NCI-H187 treated with DMSO at 0.1 percent for 48 hours (cell line): Measurements from ENCODE around the gene HLA-DMA.

Experiments
- DNase-seq: peaks from one replicate; lab custom pipeline; 2025; lab: John Stamatoyannopoulos, UW

The HLA-DMA gene

DNA sequence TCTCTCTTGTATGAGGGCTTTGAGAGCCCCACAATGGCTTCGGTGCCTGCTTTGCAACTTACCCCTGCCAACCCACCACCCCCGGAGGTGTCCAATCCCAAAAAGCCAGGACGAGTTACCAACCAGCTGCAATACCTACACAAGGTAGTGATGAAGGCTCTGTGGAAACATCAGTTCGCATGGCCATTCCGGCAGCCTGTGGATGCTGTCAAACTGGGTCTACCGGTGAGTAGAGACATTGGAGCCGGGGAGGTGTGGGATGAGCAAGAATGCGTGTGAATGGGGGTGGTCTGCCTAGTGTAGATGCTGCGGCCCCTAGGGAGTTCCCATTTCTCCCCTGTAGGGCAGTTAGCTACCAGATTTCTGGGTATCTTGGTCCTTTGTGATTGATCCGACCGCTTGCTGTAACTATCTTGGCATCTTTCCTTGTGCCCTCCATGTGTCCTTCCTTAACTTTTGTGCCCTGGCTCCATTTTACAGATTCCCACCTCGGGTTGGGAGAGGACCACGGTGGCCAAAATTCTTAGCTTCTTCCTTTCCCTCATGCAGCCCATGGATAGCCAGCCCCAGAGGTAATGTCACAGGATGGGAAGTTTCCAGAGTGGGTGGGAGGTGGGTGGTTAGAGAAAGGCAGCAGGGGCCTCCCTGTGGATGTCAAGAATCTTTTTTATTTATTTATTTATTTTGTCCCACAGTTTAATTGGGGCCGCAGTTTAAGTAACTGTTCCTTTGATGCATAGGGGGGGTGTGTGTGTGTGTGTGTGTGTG lies 21.8 kb upstream of the HLA-DMA start:
- DNase-seq = no peak

DNA sequence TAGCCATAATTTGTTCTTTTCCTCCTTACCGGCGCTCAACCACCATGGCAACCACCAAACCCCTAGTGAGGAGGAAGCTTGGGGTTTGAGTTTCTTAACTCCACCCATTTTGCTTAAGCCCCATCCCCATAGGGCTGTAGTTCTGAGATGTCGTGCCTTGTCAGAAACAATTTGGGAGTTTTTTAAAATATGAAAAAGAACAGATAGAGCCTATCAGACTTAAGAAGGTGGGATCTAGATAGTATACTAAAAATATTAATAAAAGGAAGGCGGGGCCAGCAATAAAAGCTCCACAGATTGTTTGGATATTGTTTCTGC lies 21.1 kb upstream of the HLA-DMA start:
- no peak for DNase-seq

DNA sequence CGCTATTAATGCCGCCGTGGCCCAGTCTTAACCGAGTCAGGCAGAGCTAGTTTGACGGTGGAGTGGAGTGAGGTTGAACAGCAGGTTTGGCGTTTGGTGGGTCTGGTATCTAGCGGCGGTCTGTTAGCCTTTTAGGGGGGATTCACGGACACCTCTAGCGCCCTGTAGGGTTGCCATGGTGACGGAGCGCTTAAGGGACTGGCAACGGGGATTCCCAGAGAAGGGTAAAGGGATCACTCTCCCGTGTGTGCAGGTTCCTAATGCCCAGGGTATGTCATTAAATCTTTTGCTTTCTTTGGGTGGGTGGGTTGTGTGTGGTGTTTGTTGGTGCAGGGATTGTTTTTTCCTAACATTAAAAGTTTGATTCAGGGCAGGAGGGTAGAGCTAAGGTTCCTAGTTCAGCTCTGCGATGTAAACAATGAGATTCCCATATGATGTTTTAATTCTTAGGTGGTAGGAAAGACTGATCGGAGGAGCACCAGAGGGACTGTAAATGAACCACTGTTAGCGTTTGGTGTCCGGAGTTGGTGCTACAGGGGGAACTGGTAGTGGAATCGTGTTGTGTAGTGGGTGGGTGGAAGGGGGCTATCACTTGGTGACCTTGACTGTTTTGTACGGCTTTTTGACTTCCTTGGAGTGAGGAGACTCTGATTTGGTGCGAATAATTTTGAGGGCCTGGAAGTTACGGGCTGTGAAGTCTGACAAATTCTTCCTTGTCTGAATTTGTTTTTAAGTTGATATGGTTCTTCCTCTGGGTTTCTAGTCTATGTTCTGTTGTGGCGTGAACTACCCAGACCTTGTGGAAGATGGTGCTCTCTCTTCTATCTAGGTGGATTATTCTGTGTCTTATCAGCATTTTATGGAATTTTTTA lies 20.5 kb upstream of the HLA-DMA start:
- DNase-seq = no peak

DNA sequence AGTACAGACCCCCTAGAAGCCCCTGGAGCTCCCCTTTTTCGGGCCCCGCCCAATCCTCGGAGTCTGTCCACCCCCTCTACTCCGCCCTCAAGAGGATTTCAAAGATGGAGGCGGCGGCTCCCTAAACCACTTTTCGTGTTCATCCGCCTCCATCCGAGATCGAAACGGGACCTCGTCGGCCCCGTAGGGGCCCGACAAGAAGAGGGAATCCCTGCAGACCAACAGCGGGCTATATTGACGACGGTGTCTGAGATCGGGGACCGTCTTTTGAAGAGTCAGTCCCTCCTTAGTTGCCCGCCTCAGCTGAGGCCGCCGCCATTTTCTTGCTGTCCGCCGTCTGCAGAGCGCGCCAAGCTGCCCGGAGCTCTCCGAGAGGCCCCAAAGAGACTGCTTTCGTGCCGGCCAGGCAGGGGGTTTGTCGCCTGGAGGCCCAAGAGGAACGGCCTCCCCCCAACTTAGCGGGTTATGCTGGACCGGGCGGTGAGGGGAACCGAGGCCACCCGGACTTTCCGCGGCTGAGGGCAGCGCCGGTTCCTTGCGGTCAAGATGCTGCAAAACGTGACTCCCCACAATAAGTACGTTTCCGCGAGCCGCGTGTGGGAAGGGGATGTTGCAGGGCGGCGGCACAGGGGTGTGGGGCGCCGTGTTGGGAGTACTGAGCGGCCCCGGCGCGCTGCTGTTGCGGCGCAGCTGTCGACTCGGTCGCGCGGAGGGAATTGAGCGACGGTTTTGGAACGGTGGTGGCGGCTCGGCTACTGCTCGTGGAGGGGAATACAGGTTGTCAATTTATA lies 19.7 kb upstream of the HLA-DMA start:
- DNase-seq = no peak

DNA sequence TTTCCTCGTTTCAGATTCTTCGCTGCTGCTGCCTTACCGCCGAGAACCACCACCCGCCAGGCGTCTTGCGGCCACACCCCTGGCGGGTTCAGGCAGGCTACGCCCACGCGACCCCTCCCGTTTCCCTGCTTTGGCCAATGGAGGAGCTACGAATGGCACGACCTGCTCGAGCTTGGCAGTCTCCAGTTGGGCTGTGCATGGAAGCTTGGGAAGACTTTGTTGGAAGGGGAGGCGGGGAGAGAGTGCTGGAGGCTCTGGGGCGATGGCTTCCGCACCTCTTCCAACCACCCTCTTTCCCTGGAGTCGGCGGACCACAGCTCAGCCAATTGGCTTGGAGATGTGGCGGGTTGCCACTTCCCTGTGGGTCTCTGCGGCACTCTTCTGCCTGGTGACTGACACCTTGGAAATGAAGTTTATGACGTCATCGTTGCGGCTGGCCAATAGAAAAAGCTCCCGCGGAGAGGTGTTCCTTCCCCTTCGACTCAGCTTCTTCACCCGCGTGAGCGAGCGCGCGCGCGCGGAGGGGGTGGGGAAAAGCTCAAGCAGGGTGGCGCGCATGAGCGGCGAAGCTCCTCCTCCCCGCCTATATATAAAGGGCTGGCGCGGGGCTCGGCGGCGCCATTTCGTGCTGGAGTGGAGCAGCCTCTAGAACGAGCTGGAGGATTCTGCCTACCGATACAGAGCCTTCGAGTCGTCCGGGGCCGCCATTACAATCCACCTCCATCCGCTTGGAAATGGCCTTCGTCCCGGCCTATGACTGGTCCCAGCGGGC lies 18.9 kb upstream of the HLA-DMA start:
- peak; percentile 98 for DNase-seq

DNA sequence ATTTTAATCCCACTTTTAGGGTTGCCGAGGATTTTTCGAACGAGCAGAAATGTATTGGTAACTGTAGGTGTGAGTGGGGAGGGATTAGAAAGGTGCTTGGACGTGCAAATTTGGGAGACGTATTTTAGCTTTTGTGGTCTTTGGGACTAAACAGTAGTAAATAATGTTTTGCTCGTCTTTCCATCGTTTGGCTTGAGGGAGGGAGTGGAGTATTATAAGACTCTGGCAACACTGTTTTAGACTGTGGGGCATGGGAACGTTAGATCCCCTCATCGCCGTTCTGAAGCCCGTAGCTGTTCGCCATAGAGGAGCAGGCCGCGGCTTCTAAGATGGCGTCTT lies 18.3 kb upstream of the HLA-DMA start:
- no peak for DNase-seq

DNA sequence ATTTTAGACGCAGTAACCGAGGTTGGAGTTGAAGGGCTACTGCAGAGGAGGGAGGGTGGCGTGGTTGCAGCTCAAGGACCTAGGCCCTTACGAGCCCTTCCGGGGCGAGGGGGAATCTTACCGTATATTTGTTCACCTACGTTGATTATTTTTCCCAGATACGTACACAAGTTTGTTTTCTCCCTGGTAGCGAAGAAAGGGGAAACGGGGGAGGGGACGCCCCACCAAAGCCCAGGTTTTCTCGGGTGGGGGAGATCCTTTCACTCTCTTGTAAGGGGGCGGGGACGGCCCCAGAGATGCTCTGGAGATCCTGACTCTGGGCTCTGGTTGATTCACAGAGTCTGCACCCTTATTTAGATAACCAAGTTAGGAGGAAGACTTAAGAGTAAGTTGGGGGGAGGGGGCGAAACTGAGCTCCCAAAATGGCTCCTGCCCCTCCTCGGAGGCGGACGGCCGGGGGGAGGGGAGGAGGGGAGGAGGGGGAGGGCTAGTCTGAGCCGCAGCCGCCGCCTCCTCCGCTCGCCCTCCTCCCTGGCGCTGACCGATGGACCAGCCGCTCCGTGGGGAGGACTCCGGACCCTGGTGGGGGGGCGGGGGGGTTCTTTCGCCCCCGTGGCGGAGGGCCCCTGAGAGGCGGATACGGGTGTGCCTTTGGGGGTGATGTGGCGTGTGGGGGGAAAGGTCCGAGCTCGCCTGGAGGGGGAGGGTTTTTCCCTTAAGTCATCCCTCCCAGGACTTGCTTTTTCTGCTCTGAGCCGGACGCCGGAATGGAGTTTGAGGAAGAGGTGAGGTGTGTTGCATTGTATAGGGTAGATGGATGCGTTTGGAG lies 17.7 kb upstream of the HLA-DMA start:
- DNase-seq = no peak

DNA sequence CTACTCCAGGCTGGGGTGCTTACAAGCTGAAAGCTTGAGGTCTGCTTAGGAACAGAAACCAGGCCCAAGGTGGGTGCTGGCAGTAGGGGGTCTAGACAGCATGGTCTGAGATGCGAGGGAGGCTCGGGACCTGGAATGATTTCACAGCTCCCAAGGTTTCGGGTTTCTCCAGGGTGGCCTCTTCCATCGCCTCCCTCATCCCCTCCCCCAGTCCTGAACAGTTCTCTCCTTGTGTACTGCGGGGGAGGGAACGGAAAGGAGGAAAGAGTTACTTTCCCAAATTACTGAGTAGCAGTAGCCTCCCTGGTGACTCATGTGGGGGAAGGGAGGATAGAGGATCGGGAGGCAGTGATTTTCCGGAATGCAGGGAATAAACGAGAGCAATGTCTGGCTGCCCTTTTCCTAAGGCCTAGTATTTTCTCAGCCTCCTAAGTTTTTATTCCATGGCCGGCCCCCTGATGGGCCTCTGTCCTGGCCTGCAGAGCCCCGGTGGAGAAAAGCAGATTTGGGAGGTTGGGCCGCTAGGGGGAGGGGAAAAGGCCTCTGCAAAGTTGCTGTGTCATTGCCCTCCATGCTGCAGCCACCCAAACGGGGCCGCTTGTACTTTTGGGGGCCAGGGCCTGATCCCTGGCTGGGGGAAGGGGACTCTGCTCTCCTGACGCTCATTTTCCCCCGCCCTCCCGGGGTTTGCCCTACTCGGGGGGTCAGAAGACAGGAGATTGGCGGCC lies 17.0 kb upstream of the HLA-DMA start:
- no peak for DNase-seq

DNA sequence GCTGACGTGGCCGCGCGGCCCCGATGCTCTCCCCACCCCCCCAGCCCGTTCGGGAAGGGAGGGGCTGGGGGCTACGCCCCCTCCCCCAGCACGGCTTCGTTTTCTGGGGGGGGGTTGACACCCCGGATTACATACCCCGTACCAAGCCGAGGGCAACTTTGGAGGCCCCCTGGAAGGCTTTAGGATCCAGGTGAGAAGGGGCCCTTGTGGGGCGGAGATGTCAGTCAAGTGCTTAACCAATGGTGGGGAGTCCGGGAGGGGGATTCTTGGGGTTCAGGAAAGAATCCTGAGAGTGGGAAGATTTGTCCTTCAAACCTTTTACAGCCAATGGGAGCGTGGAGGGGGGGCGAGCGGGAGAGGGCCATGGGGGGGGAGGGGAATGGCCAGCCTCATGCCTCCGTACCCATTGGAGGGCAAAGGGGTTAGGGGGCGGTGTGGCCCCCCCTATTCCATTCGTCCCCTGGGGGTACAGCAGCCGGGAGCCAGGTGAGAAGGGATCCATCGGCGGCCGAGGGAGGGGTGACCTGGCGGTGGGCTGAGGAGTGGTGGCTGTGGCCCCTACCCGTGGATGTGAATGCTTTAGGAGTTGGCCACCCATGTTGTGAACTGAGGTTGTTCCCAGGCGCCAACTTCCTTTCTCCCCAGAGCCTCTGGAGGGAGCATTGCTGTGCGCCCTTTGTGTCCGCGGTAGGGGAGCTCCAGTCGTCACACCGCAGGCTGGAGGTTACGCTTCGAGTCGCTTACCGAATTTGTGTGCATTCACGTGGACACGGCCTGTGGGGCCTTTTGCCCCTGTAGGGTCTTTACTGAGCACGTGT lies 16.2 kb upstream of the HLA-DMA start:
- no peak for DNase-seq

DNA sequence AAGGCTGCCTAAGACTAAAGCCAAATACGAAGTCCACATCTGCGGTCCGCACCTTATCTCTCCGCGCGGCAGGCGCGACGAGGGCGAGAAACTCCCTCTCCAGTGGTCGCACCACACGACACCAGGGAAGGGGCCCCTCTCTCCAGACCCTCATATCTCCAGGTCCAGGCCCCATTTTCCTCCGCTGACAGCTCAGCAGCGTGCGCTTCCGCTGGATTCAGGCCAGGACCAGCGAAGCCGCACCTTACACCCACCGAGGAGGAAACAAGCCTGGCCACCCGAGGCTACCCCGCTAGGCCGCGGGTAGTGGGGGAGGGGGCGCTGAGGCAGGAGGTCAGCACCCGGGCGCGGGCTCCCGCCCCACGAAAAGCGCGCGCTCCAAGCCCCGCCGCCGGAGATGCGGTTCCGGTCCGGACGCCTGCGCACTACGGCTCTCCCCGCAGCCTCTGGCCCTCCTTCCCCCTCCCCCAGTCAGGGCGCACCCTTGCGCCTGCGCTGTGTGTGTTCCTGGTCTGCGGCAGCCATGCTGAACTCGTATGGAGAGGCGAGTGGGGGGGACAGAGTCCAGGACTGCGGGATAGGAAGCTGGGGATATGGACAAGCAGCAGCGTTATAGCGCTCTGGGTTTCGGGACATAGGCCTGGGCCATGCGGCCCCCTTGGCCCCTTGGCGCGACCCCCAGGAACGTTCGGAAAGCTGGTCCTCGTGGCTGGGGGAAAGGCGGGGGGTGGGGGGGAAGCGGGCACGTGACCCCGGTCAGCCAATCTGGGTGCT lies 15.4 kb upstream of the HLA-DMA start, which contains the start of gene BRD2:
Gene BRD2, plus strand, starts transcription at position 502 of the 774 bp plus-strand sequence. CDS start 4,305 bp downstream, outside the sequence.
- peak; percentile 62 for DNase-seq

DNA sequence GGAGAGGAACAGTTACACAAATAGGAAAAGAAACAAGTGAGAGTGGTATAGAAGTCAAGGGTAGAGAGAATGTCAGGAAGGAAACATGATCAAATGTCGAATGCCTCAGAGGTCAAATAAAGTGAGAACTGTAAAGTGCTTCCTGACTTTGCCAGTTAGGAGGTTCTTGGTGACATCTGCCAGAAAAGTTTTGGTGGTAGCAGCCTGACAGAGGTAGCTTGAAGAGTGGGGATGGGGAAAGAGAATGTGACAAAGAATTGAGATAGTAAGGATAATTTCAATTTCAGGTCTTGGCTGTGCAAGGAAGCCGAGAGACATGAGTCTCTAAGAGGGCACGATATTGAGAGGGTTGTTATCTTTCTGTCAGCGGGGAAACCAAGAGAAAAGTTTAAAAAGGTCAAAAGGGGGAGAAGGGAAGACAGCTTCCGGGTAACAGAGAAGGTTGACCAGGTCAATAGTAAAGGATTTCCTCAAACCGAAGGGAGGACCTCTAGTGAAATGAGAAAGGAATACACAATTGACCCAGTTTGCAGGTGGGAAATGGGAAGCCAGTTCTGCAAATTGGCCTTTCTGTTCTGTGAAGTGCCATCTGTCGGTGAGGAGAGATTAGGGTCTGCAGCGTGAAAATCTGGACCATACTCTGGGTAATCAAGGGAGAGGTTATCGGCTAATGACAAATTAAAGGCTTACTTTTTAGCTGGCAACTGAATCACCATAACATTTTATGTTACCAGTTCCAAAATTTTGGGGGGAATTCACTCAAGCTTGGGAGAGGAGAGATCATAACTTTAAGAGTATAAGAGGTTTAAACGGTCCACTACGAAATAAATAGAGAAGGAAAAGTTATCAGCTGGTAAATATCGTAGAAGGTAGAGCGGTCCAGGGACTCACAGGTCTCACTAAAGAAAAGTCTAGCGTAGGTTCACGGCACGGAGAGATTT lies 14.5 kb upstream of the HLA-DMA start:
- no peak for DNase-seq

DNA sequence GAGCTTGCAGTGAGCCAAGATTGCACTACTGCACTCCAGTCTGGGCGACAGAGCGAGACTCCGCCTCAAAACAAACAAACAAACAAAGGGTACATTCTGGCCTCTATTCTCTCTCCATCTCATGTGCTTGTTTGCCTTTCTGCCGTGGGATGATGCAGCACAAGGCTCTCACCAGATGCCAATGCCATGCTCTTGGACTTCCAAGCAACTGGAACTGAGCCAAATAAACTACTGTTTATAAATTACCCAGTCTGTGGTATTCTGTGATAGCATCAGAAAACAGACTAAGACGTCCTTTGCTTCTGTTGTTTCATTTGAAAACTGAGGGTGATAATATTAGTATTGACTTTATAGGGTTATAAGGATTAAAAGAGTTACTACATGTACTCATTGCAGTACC lies 11.9 kb upstream of the HLA-DMA start:
- no peak for DNase-seq

DNA sequence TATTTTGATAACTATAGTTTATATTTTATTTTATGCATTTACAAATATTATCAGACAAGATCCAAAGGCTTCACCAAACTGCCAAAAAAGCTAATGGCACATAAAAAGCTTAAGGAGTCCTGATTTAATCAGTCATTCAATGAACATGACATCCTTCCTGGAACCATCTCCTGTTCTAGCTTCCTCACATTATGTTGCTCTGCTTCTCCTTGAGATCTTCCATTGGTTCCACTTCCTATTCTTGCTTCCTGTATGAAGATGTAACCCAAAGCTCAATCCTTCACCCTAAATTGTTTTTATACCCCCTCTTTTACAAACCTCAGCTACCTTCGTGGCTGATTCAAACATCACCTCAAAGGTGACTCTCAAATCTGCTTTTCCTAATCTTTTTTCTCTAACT lies 11.0 kb upstream of the HLA-DMA start:
- no peak for DNase-seq

DNA sequence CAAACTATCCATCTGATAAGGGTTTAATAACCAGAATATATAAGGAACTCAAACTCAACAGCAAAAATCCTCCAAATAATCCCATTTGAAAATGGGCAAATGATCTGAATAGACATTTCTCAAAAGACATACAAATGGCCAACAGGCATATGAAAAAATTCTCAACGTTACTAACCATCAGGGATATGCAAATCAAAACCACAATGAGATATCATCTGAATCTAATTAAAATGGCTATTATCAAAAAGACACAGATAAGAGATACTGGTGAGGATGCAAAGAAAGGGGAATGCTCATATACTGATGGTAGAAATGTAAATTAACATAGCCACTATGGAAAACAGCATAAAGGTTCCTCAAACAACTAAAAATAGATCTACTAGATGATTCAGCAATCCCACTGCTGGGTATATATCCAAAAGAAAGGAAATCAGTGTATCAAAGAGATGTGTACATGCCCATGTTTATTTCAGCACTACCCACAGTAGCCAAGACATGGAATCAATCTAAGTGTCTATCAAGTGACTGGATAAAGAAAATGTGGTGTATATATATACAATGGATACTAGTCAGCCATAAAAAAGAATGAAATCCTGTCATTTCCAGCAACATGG lies 9.4 kb upstream of the HLA-DMA start:
- DNase-seq = no peak

DNA sequence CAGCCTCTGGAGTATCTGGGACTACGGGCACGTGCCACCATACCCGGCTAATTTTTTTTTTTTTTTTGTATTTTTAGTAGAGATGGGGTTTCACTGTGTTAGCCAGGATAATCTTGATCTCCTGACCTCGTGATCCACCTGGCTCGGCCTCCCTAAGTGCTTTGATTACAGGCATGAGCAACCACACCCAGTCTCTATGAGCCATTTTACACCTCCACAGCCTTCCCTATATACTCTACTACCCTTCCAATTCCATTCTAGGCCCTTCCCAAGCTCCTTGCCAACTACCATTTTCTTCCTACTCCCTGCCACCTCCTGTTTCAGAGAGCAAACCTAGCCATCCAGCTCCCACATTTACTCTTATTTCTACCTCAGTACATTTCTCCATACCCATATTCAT lies 7.7 kb upstream of the HLA-DMA start:
- DNase-seq = no peak

DNA sequence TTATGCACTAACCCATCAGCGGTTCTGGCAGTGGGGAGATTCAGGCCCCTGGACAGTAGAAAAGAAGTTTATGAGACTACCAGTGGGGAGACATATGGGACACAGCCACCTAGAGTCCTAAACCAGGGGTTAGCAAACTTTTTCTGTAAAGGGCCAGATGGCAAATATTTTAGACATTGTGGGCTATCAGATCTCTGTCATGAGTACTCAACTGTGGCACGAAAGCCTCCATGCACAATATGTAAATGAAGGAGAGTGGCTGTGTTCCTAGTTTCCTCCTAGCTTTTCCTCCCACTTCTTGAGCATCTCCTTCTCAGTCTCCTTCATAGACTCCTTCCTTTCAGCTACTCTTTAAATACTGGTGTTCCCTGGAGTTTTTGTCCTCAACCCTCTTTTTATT lies 3.3 kb upstream of the HLA-DMA start:
- no peak for DNase-seq
